IPS-NIHi11 (cell line): ENCODE results near the gene NAA35.
"Not testable (repeated sequence)": the region's sequence is repeated elsewhere in the genome, so short reads cannot be mapped to it uniquely, and the experiment has no call there.

ENCODE experiments used
- DNase-seq: peaks from one replicate; pipeline ENCODE4 v3.0.0; 2012; ENCODE audit warnings: mixed read lengths, low spot score

NAA35 gene

DNA sequence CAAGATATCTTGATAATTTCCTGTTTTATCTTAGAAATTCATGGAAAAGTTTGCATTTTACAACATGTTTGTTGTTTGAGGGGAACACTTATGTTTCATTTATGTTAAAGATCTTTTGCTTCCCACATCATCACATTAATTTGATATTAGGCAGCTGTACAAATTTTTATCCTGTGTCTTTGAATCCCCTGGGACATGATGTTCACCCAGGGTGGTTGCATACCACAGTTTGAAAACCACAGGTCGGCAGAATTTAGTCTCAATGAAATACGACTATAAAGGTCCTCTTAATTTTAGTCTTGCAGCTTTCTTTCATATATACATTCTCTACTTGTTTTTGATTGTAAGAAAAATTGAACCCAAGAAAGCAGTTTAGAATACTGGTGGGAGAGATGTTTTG is 3.7 kb downstream of the NAA35 start:
- no peak for DNase-seq

DNA sequence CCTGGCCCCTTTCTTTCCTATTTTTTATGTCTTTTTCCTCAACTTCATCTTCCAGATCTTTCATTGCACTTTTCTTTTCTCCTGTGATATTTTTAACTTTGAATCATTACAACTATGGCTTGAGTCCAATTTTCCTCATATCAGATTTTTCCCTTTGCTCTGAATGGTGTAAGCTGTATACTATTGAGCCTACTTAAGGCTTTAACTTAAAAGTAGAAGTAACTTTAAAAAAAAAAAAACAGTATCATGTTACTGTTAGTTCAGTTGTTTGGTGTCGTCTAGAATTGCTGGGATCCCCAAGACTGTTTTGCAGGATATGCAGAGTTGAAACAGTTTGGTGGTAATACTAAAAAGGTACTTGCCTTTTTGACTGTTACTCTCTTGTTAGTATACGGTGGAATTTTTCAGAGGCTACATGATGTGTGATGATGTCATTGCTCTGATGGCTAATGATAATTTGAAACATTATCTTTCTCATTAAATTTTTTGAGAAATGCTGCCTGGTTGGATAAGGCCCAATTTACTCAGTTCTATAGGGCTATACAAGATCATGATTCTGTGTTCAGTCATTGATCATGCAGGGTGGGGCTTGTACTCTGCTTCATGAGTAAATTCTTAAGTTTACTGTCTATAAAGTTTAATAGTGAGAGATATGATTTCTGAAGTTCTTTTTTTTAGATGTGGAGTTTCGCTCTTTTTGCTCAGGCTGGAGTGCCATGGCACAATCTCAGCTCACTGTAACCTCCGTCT is 8.8 kb downstream of the NAA35 start:
- DNase-seq: no peak

DNA sequence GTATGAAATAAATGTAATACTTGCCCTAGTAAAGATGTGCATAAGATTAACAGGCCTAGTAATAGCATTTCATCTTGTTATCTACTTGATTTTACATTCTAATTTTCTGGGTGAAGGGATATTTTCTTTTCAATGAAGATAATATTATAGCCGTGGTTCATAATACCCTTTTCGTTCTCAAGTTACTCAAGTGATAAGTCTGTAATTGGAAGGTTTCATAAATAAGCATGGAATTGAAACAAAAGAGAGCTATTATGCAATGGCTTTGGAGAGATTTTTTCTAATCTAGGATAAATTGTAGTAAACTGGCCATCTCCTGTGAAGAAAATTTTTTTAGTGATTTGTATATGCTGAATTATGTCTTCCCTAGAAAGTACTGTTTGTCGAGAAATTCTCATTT is 19.0 kb downstream of the NAA35 start:
- no peak for DNase-seq

DNA sequence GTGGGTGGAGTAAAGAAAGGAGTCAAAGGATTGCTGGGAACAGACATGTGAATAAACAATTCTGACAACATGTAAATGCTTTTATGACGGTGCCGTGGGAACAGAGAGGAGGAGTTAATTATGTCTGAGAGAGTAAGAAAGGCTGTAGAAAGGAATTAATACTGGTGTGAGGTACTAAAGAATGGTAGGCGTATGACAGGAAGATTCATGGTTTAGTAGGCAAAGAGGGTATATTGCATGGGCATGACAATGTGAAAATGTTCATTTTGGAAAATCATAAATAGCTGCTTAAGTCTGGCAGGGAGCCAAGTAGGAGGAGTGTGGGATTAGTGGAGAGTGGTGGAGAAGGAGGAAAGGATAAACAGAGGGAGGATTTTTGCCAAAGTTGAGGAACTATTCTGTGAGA is 19.7 kb downstream of the NAA35 start:
- DNase-seq: no peak

DNA sequence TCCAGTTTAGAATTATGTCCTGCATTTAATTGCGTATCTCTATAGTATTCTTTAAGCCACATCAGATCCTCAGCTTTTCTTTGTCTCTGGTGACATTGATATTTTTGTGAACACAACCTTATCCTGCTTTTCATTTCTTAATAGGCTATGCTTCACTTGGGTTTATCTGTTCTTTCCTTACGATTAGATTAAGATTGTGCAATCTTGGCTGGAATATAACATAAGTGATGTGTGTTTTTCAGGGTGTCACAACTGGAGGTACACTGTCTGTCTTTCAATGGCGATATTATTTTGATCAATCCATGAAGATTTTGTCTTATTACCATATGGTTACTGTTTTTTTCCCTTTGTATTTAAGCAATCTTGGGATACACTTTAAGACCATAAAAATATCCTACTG is 23.6 kb downstream of the NAA35 start:
- DNase-seq: no peak

DNA sequence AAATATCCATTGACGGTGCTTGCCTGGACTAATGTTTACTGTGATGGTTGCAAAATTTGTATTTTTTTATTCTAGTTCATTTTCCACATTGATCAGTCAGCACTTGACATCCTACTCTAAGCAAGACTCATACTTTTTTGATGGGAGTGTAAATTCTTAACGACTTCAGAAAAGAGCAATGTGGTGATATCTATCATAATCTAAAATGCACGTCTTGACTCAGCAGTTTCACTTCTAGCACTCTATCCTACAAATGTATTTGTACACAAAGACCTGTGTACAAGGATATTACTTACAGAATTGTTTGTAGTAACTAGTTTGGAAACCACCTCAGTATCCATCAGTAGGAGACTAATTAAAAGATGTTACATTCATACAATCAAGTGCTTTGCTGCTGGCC is 24.0 kb downstream of the NAA35 start:
- no peak for DNase-seq

DNA sequence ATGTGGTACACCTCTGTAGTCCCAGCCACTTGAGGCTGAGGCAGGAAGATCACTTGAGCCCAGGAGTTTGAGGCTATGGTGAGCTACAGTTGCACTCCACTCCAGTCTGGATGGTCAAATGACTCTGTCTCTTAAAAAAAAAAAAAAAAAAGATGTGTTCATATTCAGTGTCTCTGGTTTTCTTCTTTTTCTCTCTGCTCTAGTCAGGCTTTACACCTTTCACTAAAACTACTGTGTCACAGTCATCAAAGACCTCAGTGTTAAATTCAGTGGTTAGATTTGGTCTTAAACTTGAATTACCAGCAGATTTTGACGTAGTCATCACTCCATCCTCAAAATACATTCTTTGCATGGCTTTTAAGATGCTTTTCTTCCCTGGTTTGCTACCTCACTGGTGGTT is 28.8 kb downstream of the NAA35 start:
- no peak for DNase-seq

DNA sequence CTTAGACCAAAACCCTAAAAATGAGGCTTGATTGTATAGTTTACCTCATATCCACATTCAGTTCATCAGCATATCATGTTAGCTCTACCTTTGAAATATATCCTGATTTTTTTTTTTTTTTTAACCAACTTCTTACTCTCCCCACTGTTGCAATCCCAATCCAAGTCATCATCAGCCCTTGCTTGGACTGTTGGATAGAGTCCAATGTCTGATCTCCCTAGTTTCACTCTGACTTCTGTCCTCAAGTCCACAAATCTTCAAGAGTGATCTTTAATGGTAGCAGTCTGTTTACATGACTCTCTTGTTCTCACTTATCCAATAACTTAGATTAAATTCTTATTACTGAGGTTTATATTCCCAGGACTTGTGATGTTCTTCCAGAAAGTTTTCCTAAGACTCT is 30.8 kb downstream of the NAA35 start:
- no peak for DNase-seq

DNA sequence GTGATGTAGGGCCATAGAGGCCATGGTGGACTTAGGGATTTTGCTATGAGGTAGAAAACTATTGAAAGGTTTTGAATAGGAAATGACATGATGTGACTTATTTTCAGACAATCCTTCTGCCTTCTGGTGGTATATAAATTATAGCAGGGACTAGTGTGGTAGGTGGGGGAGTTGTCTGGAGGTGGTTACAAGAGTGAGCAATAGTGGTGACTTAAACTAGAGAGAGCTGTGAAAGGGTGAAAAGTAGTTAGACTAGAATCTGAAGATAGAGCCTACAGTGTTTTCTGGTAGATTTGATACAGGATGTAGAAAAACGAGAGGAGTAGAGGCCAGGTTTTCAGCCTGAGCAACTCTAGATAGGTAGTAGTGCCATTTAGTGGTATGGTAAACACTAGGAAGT is 32.3 kb downstream of the NAA35 start:
- DNase-seq: no peak

DNA sequence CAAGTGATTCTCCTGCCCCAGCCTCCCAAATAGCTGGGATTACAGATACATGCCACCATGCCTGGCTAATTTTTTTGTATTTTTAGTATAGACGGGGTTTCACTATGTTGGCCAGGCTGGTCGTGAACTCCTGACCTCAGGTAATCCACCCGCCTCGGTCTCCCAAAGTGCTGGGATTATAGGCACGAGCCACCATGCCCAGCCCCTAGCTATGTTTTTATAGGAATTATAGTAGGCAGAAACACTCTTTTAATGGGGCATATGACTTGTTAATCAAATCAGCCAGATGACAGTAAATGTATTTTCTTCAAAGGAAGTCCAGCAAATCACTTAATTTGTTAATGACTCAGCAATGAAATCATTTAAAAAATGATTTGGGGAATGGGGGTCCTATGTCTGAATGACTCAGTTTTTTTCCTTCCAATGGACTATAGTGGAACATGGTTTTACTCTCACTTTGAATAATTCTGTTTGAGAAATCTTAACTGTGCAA is 33.2 kb downstream of the NAA35 start:
- not testable (repeated sequence) for DNase-seq

DNA sequence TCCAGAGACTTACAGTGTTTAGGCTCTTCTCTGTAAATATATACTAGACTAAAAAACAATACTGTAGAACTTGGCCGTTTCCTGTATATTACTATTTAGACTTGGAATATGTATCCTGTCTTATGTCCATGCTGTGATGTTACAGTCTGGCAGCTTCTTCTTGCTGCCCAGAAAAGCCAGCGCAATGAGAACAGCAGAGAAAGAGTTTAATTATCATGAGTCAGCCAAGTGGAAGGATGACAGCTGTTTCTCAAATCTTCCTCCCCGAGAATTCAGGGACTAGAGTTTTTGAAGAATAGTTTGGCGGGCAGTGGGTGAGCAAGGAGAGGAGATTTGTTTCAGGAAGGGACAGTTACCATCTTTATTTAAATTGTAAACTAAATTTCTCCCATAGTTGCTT is 37.5 kb downstream of the NAA35 start:
- no peak for DNase-seq

DNA sequence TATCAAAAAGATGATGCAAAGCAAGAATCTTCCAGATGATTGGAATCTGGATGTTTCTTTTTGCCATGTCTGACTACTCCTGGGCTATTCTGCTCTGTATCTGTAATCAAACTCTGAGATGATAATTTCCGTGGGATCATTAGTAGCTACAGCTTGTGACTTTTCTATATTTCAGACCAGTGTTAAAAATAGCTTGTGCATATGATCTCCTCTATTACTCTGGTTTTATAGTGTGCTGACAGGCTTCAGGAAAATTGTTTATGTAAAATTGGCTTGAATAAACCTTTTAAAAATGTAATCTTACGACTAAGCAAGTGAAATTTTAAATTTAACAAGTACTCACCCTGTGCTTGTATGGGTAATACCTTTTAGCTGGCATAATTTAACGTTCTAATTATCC is 40.4 kb downstream of the NAA35 start:
- no peak for DNase-seq

DNA sequence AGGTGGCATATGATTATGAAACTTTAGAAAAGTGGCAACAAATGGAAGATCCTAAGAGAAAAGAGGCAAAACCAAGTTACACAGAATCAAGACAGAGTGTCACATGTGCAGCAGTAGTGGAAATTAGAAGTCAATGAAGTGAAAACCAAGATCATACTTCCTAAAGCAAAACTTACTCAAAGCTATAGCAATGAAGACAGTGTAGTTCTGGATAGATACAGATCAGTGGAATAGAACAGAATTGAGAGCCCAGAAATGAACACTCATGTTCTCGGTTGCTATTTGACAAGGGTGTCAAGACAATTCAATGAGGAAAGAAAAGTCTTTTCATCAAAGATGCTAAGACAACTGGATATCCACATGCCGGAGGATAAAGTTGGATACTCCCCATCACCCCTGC is 43.5 kb downstream of the NAA35 start:
- no peak for DNase-seq

DNA sequence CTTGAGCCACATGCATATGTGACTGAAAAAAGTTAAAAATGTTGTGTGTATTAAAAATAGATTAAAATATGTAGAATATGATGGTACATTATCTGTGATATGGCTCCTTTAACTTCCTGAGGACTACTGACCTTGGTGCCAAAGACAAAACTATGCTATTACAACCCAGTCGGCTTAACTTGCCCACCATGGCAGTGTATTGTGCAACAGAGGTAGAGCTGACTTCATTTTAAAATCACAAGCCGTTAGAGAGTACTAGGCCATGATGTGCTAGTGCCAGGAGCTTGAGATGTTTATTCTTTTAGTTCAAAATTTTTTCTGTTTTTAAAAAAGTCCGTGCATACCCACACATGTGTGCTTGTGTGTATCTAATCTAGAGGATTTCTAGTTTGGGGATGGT is 46.3 kb downstream of the NAA35 start:
- DNase-seq: no peak

DNA sequence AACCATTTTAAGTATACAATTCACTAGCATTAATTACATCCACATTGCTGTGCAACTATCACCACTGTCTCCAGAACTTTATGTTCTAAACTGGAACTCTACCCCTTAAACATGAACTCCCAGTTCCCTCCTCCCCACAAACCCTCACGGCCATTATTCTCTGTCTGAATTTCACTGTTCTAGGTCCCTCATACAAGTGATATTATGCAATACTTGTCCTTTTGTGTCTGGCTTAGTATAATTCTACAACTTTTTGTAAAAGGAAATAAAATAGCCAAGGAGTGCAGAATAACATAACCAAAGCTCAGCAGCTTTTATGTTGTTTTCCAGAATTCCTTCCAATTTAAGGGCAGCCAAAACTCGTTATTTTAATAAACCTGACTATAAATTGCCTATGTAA is 53.2 kb downstream of the NAA35 start:
- DNase-seq: no peak

DNA sequence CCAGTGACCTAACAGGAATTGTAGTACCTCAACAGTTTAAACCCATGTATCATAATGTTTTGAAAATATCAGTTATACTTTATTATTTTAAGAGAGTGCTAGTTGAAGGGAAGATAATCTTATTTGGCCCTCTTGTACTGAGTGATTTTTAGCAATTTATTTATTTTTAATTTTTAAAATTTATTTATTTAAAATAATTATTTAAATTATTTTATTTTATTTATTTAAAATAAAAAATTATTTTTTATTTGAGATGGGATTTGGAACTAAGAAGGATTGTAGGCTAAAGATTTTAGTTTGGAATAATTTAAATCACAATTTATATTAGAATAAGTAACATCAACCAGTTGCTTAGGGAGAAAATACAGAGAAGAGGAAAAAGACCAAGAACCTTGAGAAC is 54.2 kb downstream of the NAA35 start:
- DNase-seq: no peak

DNA sequence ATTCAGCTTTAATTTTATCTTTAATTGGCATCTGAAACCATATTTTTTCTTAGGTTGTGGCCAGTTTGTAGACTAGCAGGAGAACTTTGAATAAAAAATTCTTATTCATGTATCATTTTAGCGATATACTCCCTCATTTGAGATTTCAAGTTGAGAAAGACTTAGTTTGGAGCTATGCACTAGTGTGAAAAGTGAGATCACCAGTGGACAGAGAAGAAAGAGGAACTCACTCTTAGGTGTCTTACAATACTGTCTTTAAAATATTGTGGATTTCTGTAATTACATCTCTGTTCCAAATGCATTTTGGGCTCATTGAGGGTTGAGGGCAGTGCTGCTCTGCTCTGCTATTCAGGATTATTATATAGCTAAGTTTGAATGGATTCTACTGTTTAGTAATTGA is 54.7 kb downstream of the NAA35 start:
- DNase-seq: no peak

DNA sequence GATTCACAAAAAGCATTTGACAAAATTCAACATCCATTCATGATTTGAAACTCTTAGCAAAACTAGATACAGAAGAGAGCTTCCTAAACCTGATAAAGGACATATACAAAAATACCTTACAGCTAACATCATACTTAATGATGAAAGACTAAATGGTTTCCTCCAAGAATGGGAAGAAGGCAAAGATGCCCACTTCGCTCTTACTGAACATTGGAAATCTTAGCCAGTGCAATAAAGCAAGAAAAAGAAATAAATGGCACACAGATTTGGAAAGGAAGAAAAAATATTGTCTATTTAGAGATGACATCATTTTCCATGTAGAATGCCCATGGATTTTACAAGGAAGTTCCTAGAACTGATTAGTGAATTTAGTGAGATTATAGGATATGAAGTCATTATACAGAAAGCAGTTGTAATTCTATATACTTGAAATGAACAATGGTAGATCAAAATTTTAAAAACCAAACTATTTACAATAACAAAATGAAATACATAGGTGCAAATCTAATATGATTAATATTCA is 64.4 kb downstream of the NAA35 start:
- DNase-seq: no peak

DNA sequence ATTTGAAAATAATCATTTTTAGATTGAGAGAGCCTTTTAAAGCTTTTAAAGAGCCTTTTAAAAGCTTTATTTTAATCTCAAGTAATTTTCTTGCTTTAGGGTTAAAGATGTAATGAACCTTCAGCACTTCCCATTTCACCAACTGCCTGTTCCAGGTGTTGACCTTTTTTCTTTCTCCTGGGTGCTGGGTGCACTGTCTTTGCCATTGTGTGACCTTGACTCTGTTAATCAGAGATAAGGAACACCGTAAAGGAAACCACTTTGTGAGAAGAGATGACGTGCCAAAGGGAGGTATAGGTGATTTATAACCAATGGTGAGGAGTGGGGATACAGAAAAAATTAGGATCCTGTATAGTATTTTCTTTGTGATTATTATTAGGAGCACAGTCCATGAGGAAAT is 68.2 kb downstream of the NAA35 start:
- DNase-seq: no peak

DNA sequence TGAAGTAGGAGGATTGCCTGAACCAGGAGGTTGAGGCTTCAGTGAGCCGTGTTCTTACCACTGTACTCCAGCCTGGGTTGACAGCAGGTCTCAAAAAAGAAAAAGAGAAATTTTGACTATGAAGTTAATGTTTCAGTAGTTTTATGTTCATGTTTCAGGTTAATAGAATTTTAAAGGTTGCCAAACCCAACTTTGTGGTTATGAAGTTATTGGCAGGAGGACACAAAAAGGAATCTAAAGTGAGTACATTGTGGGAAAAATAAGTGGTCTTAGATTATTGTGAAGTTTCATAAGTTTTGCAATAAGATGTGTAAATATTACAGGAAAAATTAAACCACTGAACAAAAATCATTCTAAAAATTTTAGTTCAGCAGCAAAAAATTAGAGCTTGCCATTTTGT is 79.8 kb downstream of the NAA35 start:
- no peak for DNase-seq

DNA sequence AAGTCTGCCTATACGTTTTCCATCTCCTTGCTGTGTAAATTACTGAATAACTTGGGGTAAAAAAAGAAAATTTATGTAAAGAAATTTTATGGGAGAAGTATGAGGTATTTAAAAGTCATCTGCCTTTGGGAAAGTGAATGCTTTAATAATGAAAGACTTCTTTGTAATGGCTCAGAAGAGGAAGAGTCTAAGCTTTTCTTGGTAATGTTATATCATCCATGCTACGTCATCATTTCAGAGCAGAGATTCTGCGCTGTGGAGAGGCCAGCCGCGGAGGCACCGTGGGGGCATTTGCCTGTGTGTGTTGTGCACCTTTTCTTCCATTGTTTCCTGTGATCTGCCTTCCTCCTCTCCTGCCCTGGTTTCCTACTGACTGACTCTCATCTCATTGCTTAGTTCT is 80.2 kb downstream of the NAA35 start:
- DNase-seq: no peak

DNA sequence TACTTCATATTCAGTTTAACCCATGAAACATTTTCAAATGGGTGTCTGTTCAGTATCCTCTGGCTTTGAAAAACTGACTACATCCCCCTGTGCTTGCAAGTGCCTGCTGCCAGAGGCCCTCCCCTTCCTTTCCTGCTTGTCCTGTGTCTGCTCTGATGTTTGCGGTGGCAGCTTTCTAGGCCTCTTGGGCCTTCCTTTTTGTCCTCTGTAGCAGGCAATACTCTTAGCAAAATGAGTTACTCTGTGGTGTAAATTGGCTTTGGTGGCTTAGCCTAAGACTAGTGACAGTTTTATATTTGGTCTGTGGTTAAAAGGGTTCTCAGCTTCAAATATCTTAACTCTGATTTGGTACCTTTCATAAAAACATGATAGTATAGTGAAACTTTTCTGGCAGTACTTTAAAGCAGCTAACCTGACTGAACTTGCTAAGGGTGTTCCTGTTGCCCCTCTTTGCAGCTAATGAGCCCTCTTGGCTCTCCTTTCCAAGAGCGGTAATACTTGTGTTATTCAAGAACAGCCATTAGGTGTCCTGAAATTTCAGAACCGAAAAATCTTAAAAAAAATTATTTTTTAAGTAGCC is 81.8 kb downstream of the NAA35 start:
- no peak for DNase-seq

DNA sequence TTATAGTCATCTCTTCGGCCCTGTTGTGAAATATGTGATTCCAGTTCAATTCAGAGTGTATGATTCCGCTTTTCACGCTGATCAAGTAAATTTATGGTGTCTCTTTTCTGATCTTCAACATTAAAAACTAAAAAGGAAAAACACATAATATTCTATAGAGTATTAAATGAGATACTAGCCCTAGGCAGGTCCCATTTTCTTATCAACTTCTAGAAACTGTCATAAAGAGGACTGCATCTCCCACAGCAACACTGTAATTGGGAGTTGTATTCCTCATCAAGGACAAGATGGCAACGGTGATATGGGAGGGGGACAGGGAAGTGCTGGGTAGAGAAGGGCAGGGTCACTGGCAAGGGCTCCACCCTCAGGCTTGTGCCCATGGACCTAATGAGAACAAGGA is 86.8 kb downstream of the NAA35 start:
- DNase-seq: no peak
